Parathyroid adenoma (tissue), 2 donors: ENCODE results near the gene P4HA2.

ENCODE experiments used
- H2AFZ ChIP-seq: fragments of 300-600 bp; sonication (generic); one replicate; pipeline ENCODE4 v1.7.0; 2017; ENCODE audit warnings: antibody characterized with exemption, mild to moderate bottlenecking
- H3K27ac ChIP-seq: fragments of 300-600 bp; sonication (generic); one replicate; pipeline ENCODE4 v1.7.0; 2017
- H3K27me3 ChIP-seq: fragments of 300-600 bp; sonication (generic); one replicate; pipeline ENCODE4 v1.7.0; 2017; ENCODE audit warnings: low read length; ENCODE audit not compliant: control insufficient read depth, insufficient read depth
- H3K36me3 ChIP-seq: fragments of 300-600 bp; sonication (generic); one replicate; pipeline ENCODE4 v1.7.0; 2017; ENCODE audit warnings: low read length; ENCODE audit not compliant: control insufficient read depth, insufficient read depth
- H3K4me1 ChIP-seq: fragments of 300-600 bp; sonication (generic); one replicate; pipeline ENCODE4 v1.7.0; 2017; ENCODE audit warnings: control low read depth
- H3K4me2 ChIP-seq: fragments of 300-600 bp; sonication (generic); one replicate; pipeline ENCODE4 v1.7.0; 2017; ENCODE audit warnings: low read length
- H3K4me3 ChIP-seq: fragments of 300-600 bp; sonication (generic); one replicate; pipeline ENCODE4 v1.7.0; 2017; ENCODE audit warnings: low read depth, low read length
- H3K79me2 ChIP-seq: fragments of 300-600 bp; sonication (generic); one replicate; pipeline ENCODE4 v1.7.0; 2017; ENCODE audit warnings: control low read depth
- H3K9ac ChIP-seq: fragments of 300-600 bp; sonication (generic); one replicate; pipeline ENCODE4 v1.7.0; 2017; ENCODE audit warnings: mild to moderate bottlenecking
- H3K9me3 ChIP-seq: fragments of 300-600 bp; sonication (generic); one replicate; pipeline ENCODE4 v1.7.0; 2017; ENCODE audit warnings: low read length; ENCODE audit not compliant: control insufficient read depth
- TF ChIP-seq, protein P1 (sequence below): fragments of 300-600 bp; sonication (generic); IDR thresholded peaks from one replicate; pipeline ENCODE4 v1.7.0; 2017; ENCODE audit warnings: antibody characterized with exemption, mild to moderate bottlenecking
- donor health status: primary hyperparathyroidism.

The P4HA2 gene

DNA sequence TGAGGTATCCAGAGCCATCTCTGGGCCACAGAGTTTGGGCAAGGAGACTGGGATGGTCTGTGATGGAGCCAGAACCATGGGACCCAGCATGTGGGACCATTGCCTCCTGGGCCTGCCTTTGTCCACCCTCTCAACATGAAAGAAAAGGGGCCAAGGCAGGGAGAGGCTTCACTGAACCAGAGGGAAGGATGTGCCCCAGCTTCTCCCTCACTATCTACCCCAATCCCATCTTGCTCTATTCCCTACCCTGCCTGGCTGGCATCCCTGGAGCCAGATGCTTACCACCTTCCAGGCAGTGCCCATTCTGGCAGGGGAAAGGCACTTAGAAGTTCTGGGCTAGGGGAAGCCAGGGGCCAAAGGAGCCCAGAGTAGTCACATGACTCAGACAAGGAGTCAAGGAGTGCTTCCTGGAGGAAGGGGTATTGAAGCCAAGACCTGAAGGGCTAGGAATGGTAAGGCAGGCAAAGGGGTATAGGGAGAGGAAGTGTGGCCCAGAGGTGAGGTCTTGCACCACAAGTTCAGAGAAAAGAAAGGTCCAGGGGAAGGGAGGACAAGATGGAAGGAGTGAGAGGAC, 39.6 kb upstream of the P4HA2 start:
- Histone ChIP-seq H3K4me1 (peaks cover 15% of the 10 kb centered on the region), H3K36me3 (no peaks in the 10 kb centered on the region), H3K9ac (no peak overlapping the region), H3K4me2 (no peak overlapping the region), H3K9me3 (no peaks in the 10 kb centered on the region), H2AFZ (no peak overlapping the region), H3K27me3 (no peaks in the 10 kb centered on the region), H3K79me2 (no peaks in the 10 kb centered on the region), H3K4me3 (no peak overlapping the region), H3K27ac (no peak overlapping the region)
- TF ChIP-seq, protein P1, sequence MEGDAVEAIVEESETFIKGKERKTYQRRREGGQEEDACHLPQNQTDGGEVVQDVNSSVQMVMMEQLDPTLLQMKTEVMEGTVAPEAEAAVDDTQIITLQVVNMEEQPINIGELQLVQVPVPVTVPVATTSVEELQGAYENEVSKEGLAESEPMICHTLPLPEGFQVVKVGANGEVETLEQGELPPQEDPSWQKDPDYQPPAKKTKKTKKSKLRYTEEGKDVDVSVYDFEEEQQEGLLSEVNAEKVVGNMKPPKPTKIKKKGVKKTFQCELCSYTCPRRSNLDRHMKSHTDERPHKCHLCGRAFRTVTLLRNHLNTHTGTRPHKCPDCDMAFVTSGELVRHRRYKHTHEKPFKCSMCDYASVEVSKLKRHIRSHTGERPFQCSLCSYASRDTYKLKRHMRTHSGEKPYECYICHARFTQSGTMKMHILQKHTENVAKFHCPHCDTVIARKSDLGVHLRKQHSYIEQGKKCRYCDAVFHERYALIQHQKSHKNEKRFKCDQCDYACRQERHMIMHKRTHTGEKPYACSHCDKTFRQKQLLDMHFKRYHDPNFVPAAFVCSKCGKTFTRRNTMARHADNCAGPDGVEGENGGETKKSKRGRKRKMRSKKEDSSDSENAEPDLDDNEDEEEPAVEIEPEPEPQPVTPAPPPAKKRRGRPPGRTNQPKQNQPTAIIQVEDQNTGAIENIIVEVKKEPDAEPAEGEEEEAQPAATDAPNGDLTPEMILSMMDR: no peak

DNA sequence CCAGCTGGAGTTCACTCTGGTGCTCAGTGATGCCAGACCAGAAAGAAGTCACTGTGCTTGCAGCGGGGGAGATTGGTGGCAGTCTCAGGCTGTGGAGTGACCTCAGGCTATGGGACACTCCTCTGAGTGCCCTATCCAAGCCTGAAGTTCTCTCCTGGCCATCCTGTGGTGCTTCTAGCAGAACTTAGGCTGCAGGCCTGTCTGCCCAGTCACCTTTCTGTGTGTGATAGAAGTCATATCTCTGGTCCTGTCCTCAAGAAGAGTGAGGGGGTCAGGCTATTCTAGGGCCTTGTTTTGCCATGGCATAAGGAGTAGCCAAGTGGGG, 39.1 kb upstream of the P4HA2 start:
- no peak overlapping the region for H3K4me2 ChIP-seq
- no peaks in the 10 kb centered on the region for H3K27me3 ChIP-seq
- H3K27ac ChIP-seq: no peak overlapping the region
- no peak overlapping the region for H2AFZ ChIP-seq
- peaks cover 15% of the 10 kb centered on the region for H3K4me1 ChIP-seq
- TF ChIP-seq, protein P1: no peak
- no peaks in the 10 kb centered on the region for H3K79me2 ChIP-seq
- H3K4me3 ChIP-seq: no peak overlapping the region
- H3K36me3 ChIP-seq: no peaks in the 10 kb centered on the region
- H3K9me3 ChIP-seq: no peaks in the 10 kb centered on the region
- H3K9ac ChIP-seq: no peak overlapping the region

DNA sequence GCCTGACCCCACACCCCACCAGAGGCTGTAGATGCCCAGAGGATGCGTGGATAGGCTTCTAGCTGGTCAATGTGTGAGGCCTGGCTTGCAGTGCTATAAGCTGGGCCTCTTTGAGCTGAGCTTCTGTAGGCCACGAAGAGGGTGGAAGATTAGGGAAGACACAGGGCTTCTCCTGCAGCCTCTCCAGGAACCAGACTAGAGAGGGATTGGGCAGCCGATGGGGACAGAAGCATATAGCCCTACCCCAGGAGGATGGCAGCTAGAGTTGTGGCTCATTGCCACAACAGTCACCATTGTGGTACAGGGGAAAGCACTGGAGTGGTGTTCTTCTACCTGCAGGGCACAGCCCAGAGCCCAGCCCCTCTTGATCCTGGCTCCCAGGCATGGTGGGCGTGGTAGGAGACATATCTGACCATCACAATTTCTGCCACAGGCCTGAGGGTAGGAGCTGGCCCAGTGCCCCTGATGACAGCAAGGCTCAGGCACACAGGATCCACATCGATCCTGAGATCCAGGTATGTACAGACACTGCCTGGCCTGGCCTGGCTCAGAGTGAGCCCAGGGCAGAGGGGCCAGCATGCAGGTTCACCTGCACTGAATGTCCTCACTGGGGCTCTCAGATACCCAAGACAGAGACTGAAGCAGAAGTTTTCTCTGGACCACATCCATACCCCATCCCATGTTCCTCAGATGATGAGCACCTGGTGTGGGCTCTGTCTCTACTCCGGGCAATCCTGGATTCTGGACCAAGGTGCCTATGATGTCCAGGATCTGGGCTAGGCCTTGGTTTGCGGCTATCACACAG, 38.6 kb upstream of the P4HA2 start:
- no peaks in the 10 kb centered on the region for H3K36me3 ChIP-seq

DNA sequence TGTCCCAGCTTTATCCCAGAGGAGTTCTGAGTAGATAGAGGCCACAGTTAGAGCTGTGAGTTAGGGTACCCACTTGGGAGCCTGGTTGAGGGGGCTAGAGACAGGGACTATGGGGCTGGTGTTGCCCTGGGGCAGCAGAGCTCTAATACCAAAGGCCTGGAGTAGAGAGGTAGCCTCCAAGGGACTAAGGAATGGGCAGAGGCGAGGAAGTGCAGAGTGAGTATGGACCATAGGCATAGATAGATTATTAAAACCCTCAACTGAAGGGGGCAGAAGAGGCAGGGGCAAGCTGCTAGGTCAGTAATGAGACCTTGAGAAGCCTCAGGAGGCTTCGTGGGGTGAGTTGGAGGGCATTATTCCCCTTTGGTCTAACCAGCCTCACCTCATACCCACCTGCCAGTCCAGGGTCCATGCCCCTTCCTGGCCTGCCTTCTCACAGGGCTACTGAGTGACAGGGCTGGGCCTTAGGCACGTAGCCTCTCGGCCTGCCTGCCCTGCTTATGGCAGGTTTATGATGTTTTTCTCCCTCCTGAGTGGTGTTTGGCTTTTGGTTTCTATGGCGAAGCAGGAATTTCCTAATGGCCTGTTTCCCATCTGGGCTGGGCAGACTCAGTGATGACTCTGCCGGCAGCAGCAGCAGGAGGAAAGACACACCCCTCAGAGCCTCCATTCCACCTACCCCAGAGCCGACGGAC, 37.8 kb upstream of the P4HA2 start:
- no peak overlapping the region for H3K9ac ChIP-seq
- peak overlapping the region; percentile 52 for H2AFZ ChIP-seq
- peak overlapping the region; percentile 40 for H3K27ac ChIP-seq
- TF ChIP-seq, protein P1: no peak
- no peak overlapping the region for H3K4me2 ChIP-seq
- H3K4me3 ChIP-seq: no peak overlapping the region
- no peaks in the 10 kb centered on the region for H3K79me2 ChIP-seq
- H3K4me1 ChIP-seq: peaks cover 15% of the 10 kb centered on the region
- H3K27me3 ChIP-seq: no peaks in the 10 kb centered on the region
- H3K9me3 ChIP-seq: no peaks in the 10 kb centered on the region
- H3K36me3 ChIP-seq: no peaks in the 10 kb centered on the region

More for the DNA sequence above, 38.6 kb upstream of the P4HA2 start:
- H3K4me2 ChIP-seq: no peak overlapping the region
- H3K79me2 ChIP-seq: no peaks in the 10 kb centered on the region
- no peak overlapping the region for H3K9ac ChIP-seq
- H3K4me1 ChIP-seq: peaks cover 15% of the 10 kb centered on the region
- H3K27ac ChIP-seq: peak overlapping the region; percentile 40
- H2AFZ ChIP-seq: peak overlapping the region; percentile 52
- TF ChIP-seq, protein P1: no peak
- no peaks in the 10 kb centered on the region for H3K9me3 ChIP-seq
- H3K4me3 ChIP-seq: no peak overlapping the region
- H3K27me3 ChIP-seq: no peaks in the 10 kb centered on the region
